Measurements from ENCODE around the gene SIN3B.

The SIN3B gene

GRCh38 chr19:16829010-16829821 lies at the start of gene SIN3B:
TSS of gene SIN3B (plus strand) at chr19:16829398. CDS start at chr19:16829421, 23 bp downstream.
- Histone ChIP-seq H4K20me1 (ENCODE audit: insufficient read depth, low read length) (no peaks in the 10 kb centered on the region), H3K27ac (ENCODE audit: low read length) (no peak within 1 kb of the TSS), H3F3A (ENCODE audit: insufficient read depth, low read length) (no peaks in the 10 kb centered on the region), H3K27me3 (replicated peaks; ENCODE audit: insufficient read depth, low read length) (peaks cover 27% of the 10 kb centered on the region), H3K4me3 (ENCODE audit: low read length) (peak within 1 kb of the TSS; percentile 92), H2AFZ (ENCODE audit: low read length) (peak within 1 kb of the TSS; percentile 56), H3K9me2 (replicated peaks; ENCODE audit: insufficient read depth, low read length) (no peaks in the 10 kb centered on the region), H3K9ac (ENCODE audit: low read length) (peak within 1 kb of the TSS; percentile 74), H3K79me2 (ENCODE audit: low read length) (peaks cover 11% of the 10 kb centered on the region), H3K36me3 (replicated peaks; ENCODE audit: insufficient read depth, low read length) (no peaks in the 10 kb centered on the region), H3K4me2 (ENCODE audit: low read depth, low read length) (peak within 1 kb of the TSS; percentile 86), H3K4me1 (ENCODE audit: low read length) (peaks cover 11% of the 10 kb centered on the region), H3K9me3 (replicated peaks; ENCODE audit: insufficient read depth, low read length) (no peaks in the 10 kb centered on the region)
- no peak for TF ChIP-seq EZH2 (optimal IDR thresholded peaks at IDR 0.05; ENCODE audit: low read depth, low read length)
- no peak for TF ChIP-seq CTCF (IDR thresholded peaks at IDR 0.05; ENCODE audit: low read length)
- no peak for TF ChIP-seq EZH2phosphoT487 (IDR thresholded peaks at IDR 0.05; ENCODE audit: low read length)
- DNase-seq: peak; percentile 92

GRCh38 chr19:16779539-16780163 lies 49.5 kb upstream of the SIN3B start:
- H3K79me2 ChIP-seq (ENCODE audit: low read length): no peaks in the 10 kb centered on the region
- no peaks in the 10 kb centered on the region for H4K20me1 ChIP-seq (ENCODE audit: insufficient read depth, low read length)
- TF ChIP-seq CTCF (IDR thresholded peaks at IDR 0.05; ENCODE audit: low read length) (no peak), EZH2phosphoT487 (IDR thresholded peaks at IDR 0.05; ENCODE audit: low read length) (no peak), EZH2 (optimal IDR thresholded peaks at IDR 0.05; ENCODE audit: low read depth, low read length) (no peak)
- H3K4me2 ChIP-seq (ENCODE audit: low read depth, low read length): no peak overlapping the region
- H3K36me3 ChIP-seq (replicated peaks; ENCODE audit: insufficient read depth, low read length): no peaks in the 10 kb centered on the region
- no peaks in the 10 kb centered on the region for H3F3A ChIP-seq (ENCODE audit: insufficient read depth, low read length)
- H3K4me1 ChIP-seq (ENCODE audit: low read length): no peaks in the 10 kb centered on the region
- no peak overlapping the region for H2AFZ ChIP-seq (ENCODE audit: low read length)
- H3K27me3 ChIP-seq (replicated peaks; ENCODE audit: insufficient read depth, low read length): peaks cover 17% of the 10 kb centered on the region
- no peaks in the 10 kb centered on the region for H3K9me3 ChIP-seq (replicated peaks; ENCODE audit: insufficient read depth, low read length)
- no peak overlapping the region for H3K9ac ChIP-seq (ENCODE audit: low read length)
- H3K4me3 ChIP-seq (ENCODE audit: low read length): no peak overlapping the region
- H3K27ac ChIP-seq (ENCODE audit: low read length): no peak overlapping the region
- no peak for DNase-seq
- H3K9me2 ChIP-seq (replicated peaks; ENCODE audit: insufficient read depth, low read length): no peaks in the 10 kb centered on the region

GRCh38 chr19:16782719-16783118 lies 46.5 kb upstream of the SIN3B start:
- no peak overlapping the region for H3K4me3 ChIP-seq (ENCODE audit: low read length)
- H3K4me2 ChIP-seq (ENCODE audit: low read depth, low read length): no peak overlapping the region
- H4K20me1 ChIP-seq (ENCODE audit: insufficient read depth, low read length): no peaks in the 10 kb centered on the region
- H3K9me3 ChIP-seq (replicated peaks; ENCODE audit: insufficient read depth, low read length): no peaks in the 10 kb centered on the region
- no peak overlapping the region for H3K27ac ChIP-seq (ENCODE audit: low read length)
- no peak for DNase-seq
- TF ChIP-seq EZH2 (optimal IDR thresholded peaks at IDR 0.05; ENCODE audit: low read depth, low read length): no peak
- no peak for TF ChIP-seq CTCF (IDR thresholded peaks at IDR 0.05; ENCODE audit: low read length)
- TF ChIP-seq EZH2phosphoT487 (IDR thresholded peaks at IDR 0.05; ENCODE audit: low read length): no peak
- H3K27me3 ChIP-seq (replicated peaks; ENCODE audit: insufficient read depth, low read length): peaks cover 16% of the 10 kb centered on the region
- H2AFZ ChIP-seq (ENCODE audit: low read length): no peak overlapping the region
- H3K36me3 ChIP-seq (replicated peaks; ENCODE audit: insufficient read depth, low read length): no peaks in the 10 kb centered on the region
- H3K4me1 ChIP-seq (ENCODE audit: low read length): no peaks in the 10 kb centered on the region
- no peaks in the 10 kb centered on the region for H3K9me2 ChIP-seq (replicated peaks; ENCODE audit: insufficient read depth, low read length)
- no peak overlapping the region for H3K9ac ChIP-seq (ENCODE audit: low read length)
- H3F3A ChIP-seq (ENCODE audit: insufficient read depth, low read length): no peaks in the 10 kb centered on the region
- H3K79me2 ChIP-seq (ENCODE audit: low read length): no peaks in the 10 kb centered on the region
